Left lung (tissue), 10 donors: Measurements from ENCODE around the gene GNS. TPM values are rescaled to one million over a fixed set of nuclear protein-coding genes. Genes with fewer than 3 reads are reported as not detected.
A peak's percentile ranks its signal among the peaks of the same experiment; 100 is the strongest.

Source experiments
- ATAC-seq: fragments of 200-7000 bp; cut with Tn5 transposase; one replicate; pipeline ENCODE4 v1.9.1; 2020; ENCODE audit warnings: moderate library complexity
- DNase-seq, 4 donors: peaks; one replicate each; pipeline ENCODE4 v3.0.0-alpha.2; 2013 to 2020
- H3K27ac ChIP-seq, 2 donors: fragments of 200-600 bp; sonication (generic) in 1 of 2; one replicate each; pipeline versions ENCODE4 v1.5.0 to v1.8.0; 2020 to 2021
- H3K27me3 ChIP-seq, 2 donors: fragments of 200-600 bp; sonication (generic) in 1 of 2; one replicate each; pipeline versions ENCODE4 v1.5.0 to v1.8.0; 2020 to 2021
- H3K36me3 ChIP-seq, 2 donors: fragments of 200-600 bp; sonication (generic) in 1 of 2; one replicate each; pipeline versions ENCODE4 v1.5.0 to v1.8.0; 2020 to 2021
- H3K4me1 ChIP-seq, 2 donors: fragments of 200-600 bp; one replicate each; pipeline ENCODE4 v1.8.0; 2021
- H3K4me3 ChIP-seq, 2 donors: fragments of 200-600 bp; sonication (generic) in 1 of 2; one replicate each; pipeline versions ENCODE4 v1.5.0 to v1.8.0; 2020 to 2021; ENCODE audit warnings: mild to moderate bottlenecking in 1 of 2
- H3K9me3 ChIP-seq, 2 donors: fragments of 200-600 bp; sonication (generic) in 1 of 2; one replicate each; pipeline versions ENCODE4 v1.5.0 to v1.8.0; 2020 to 2021
- intact Hi-C, 2 donors: fragments of 100-400 bp; cut with DNase I; formaldehyde crosslinking; loops; one replicate each; pipeline versions ENCODE4 v1.11.2 to v1.14.2; 2022
- polyA plus RNA-seq, 6 donors: library from polyadenylated mRNA; unstranded; fragments of 120-200 nt; gene quantifications; one replicate each; pipeline ENCODE4 v1.2.1, GENCODE V29; 2013; ENCODE audit not compliant: insufficient read length in 6 of 6
- total RNA-seq, 2 donors: library from RNA; stranded (reverse); fragmentation: NEBNext Ultra II Directional; extraction: Animal tissue kit (Norgen Biotek cat#: 25700); gene quantifications; one replicate each; pipeline ENCODE4 v1.2.1, GENCODE V29; 2021
- TF ChIP-seq, protein P1 (sequence below), 2 donors: fragments of 200-600 bp; sonication (generic) in 1 of 2; IDR thresholded peaks; one replicate each; pipeline versions ENCODE4 v1.5.0 to v1.8.0; 2021; ENCODE audit warnings: antibody characterized with exemption in 2 of 2
- donor health status: DM: no; HTN: yes; CAD: no.
- donor health status: DM: no; HTN: no; CAD: no.

The GNS gene
- total and polyA plus RNA-seq, 8 donors = 77.3 to 196 (median 96.0) TPM

DNA sequence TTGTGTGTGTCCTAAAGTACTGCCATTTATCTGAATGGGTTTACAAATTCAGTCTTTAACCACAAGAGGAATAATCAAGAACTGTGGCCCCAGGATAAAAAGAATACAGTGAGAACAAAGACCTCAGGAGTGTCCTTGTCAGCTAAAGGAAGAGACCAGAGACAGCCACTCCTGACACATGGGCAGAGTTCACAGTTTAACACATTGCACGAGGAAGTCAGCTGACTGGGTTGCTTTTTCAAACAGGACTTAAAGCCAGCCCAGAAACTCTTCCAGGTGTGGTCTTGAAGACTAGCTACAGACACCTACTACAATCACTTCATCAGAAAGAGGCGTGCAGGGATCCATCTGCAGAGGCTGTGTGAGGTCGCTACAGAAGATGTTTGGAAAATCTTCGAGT, 42.8 kb downstream of the GNS start:
- Histone ChIP-seq H3K4me1 (peaks cover 0 to 33% of the 10 kb centered on the region in 2 donors), H3K27me3 (no peaks in the 10 kb centered on the region), H3K36me3 (peaks cover 0 to 92% of the 10 kb centered on the region in 2 donors), H3K9me3 (no peaks in the 10 kb centered on the region), H3K4me3 (no peak overlapping the region), H3K27ac (no peak overlapping the region)
- no peak for ATAC-seq
- TF ChIP-seq, protein P1, sequence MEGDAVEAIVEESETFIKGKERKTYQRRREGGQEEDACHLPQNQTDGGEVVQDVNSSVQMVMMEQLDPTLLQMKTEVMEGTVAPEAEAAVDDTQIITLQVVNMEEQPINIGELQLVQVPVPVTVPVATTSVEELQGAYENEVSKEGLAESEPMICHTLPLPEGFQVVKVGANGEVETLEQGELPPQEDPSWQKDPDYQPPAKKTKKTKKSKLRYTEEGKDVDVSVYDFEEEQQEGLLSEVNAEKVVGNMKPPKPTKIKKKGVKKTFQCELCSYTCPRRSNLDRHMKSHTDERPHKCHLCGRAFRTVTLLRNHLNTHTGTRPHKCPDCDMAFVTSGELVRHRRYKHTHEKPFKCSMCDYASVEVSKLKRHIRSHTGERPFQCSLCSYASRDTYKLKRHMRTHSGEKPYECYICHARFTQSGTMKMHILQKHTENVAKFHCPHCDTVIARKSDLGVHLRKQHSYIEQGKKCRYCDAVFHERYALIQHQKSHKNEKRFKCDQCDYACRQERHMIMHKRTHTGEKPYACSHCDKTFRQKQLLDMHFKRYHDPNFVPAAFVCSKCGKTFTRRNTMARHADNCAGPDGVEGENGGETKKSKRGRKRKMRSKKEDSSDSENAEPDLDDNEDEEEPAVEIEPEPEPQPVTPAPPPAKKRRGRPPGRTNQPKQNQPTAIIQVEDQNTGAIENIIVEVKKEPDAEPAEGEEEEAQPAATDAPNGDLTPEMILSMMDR (IDR thresholded peaks at IDR 0.05) = no peak
- DNase-seq = no peak
- intact Hi-C loops = no loop called here

DNA sequence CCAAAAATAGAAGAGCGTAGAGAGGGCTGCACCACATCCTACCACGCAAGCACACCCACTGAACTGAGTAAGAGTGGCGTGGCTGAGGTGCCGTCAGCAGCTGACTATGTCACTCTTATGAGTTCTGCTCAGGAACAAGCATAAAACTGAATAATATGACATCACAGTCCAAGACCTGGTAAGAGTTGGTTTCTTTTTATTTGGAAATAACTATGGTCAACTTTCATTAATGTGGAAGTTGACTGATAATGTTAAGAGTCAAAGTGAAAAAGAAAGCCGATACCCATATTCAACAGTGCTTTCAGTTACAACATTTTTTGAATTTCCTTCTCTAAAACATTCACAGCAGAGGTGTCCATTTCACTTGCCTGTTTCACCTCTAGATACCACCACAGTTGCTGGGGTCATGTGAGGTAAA, 44.6 kb downstream of the GNS start:
- intact Hi-C loops = no loop called here
- DNase-seq = no peak
- no peak for ATAC-seq
- Histone ChIP-seq H3K27ac (peak overlapping the region in 1 of 2 donors; percentile 67), H3K36me3 (peaks cover 0 to 76% of the 10 kb centered on the region in 2 donors), H3K4me1 (peaks cover 0 to 33% of the 10 kb centered on the region in 2 donors), H3K4me3 (no peak overlapping the region), H3K27me3 (no peaks in the 10 kb centered on the region), H3K9me3 (no peaks in the 10 kb centered on the region)
- TF ChIP-seq, protein P1 (IDR thresholded peaks at IDR 0.05) = no peak

DNA sequence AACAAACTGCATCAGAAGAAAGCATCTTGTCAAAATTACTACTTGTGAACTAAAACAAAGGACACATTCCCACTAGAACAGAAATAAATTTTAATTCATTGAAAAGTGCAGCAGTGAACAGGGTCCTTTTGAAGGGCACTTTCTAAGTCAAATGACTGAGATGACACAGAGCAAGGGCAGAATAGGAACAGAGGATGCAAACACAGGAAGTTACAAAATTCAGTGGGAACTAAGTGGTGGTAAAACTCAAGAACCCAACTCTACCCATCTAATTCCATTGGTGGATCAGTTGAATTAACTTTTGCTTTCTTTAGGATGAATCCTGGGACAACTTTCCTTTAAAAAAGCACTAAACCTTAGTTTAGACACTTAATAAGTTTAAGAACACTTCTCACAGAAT, 45.8 kb downstream of the GNS start:
- peak; percentile 37 for ATAC-seq
- intact Hi-C loops = no loop called here
- Histone ChIP-seq H3K27me3 (no peaks in the 10 kb centered on the region), H3K9me3 (no peaks in the 10 kb centered on the region), H3K36me3 (peaks cover 0 to 68% of the 10 kb centered on the region in 2 donors), H3K27ac (peak overlapping the region in 1 of 2 donors; percentile 67), H3K4me3 (no peak overlapping the region), H3K4me1 (peaks cover 0 to 24% of the 10 kb centered on the region in 2 donors)
- DNase-seq = no peak
- TF ChIP-seq, protein P1 (IDR thresholded peaks at IDR 0.05) = no peak

DNA sequence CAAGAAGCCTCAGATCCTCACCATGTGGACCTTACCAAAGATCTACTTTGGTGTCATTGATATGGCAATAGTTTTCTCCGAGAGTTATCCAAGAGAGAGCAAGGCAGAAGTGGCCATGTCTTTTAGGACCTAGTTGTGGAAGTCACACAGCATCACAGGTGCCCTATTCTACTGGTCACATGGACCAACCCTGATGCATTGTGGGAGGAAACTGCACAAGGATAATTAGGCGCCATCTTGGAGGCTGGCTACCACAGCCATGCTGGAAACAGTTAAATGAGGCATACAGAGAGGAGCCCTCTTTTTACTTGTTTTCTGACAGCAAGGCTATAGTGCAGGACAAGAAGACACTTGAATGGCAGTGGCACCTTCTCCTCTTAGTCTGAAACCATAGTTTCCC, 49.8 kb downstream of the GNS start:
- H3K4me1 ChIP-seq = peaks cover 0 to 12% of the 10 kb centered on the region in 2 donors
- H3K36me3 ChIP-seq = peaks cover 0 to 30% of the 10 kb centered on the region in 2 donors
- H3K27me3 ChIP-seq = no peaks in the 10 kb centered on the region
- intact Hi-C loops = no loop called here
- H3K27ac ChIP-seq = no peak overlapping the region
- TF ChIP-seq, protein P1 (IDR thresholded peaks at IDR 0.05) = no peak
- no peak overlapping the region for H3K4me3 ChIP-seq
- DNase-seq (no peak), ATAC-seq (no peak)
- H3K9me3 ChIP-seq = no peaks in the 10 kb centered on the region

DNA sequence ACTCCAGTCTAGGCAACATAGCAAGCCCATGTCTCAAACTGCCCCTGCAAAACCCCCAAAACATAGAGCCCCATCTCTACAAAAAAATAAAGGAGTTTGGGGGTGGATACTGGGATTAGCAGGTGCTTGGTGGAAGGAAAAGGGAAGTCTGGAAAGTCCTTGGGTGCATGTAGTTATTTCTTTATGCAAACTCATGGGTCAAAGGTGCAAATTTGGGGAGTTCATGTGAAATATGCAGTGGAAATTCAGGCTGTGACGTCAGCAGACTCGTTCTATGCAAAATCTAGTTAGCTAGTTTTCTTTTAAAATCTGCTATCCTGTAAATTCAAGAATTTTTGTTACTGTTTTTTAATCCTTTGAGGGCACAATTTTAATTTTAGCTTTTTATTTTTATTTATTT, 51.3 kb downstream of the GNS start:
- H3K27ac ChIP-seq = no peak overlapping the region
- H3K9me3 ChIP-seq = no peaks in the 10 kb centered on the region
- TF ChIP-seq, protein P1 (IDR thresholded peaks at IDR 0.05) = no peak
- ATAC-seq (no peak), DNase-seq (no peak)
- peaks cover 0 to 4% of the 10 kb centered on the region in 2 donors for H3K4me1 ChIP-seq
- peaks cover 0 to 18% of the 10 kb centered on the region in 2 donors for H3K36me3 ChIP-seq
- no peak overlapping the region for H3K4me3 ChIP-seq
- no peaks in the 10 kb centered on the region for H3K27me3 ChIP-seq
- intact Hi-C loops = no loop called here
